Liver (tissue), 3 donors: ENCODE results near the gene TTC28.

Experiments used
- SP1 ChIP-seq: IDR thresholded peaks from 2 replicates; pipeline ENCODE4 v1.6.1; 2018; ENCODE audit warnings: antibody characterized with exemption, mild to moderate bottlenecking
- TAF1 ChIP-seq: conservative IDR thresholded peaks from 2 replicates; pipeline ENCODE4 v1.6.1; 2016; ENCODE audit warnings: antibody characterized with exemption, mild to moderate bottlenecking
- TF ChIP-seq, protein P1 (sequence below): fragments of 150-350 bp; IDR thresholded peaks from 2 replicates; pipeline ENCODE4 v1.5.1; 2017; ENCODE audit warnings: improper control_type of control experiment, low read depth, low read length; ENCODE audit not compliant: missing input control
- TF ChIP-seq, protein P2 (sequence below): IDR thresholded peaks from 2 replicates; pipeline ENCODE4 v1.6.1; 2016; ENCODE audit warnings: antibody characterized with exemption
- donor health status: healthy.
- donor health status: healthy.

DNA sequence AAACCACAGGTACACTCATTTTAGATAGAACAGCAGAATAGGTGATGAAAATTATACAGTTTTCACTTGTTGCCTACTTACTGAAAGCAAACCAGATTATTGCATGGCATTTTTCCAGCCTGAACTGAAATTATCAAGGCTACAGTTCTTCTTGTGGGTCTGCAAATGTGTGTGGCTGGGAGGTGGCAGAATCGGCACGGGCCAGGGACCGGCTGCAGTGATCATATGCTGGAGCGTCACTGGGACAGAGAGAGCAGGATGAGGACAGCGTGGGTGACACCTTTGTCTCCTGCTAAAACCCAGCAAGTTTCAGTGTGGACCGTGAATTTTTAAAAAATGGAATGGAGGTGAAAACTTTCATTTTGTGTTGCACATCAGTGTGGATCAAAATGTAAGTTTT lies 701.3 kb downstream of the TTC28 start:
- TF ChIP-seq, protein P1, sequence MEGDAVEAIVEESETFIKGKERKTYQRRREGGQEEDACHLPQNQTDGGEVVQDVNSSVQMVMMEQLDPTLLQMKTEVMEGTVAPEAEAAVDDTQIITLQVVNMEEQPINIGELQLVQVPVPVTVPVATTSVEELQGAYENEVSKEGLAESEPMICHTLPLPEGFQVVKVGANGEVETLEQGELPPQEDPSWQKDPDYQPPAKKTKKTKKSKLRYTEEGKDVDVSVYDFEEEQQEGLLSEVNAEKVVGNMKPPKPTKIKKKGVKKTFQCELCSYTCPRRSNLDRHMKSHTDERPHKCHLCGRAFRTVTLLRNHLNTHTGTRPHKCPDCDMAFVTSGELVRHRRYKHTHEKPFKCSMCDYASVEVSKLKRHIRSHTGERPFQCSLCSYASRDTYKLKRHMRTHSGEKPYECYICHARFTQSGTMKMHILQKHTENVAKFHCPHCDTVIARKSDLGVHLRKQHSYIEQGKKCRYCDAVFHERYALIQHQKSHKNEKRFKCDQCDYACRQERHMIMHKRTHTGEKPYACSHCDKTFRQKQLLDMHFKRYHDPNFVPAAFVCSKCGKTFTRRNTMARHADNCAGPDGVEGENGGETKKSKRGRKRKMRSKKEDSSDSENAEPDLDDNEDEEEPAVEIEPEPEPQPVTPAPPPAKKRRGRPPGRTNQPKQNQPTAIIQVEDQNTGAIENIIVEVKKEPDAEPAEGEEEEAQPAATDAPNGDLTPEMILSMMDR: no peak
- TF ChIP-seq SP1 (no peak), TAF1 (no peak)
- TF ChIP-seq, protein P2, sequence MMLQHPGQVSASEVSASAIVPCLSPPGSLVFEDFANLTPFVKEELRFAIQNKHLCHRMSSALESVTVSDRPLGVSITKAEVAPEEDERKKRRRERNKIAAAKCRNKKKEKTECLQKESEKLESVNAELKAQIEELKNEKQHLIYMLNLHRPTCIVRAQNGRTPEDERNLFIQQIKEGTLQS: no peak
